ENCODE results near the gene NXNL1. TPM values are rescaled to one million over a fixed set of nuclear protein-coding genes. Genes with fewer than 3 reads are reported as not detected.

Gene NXNL1
- total and polyA plus RNA-seq, 9 of the 15 experiments (the other 6 are each of a cell fraction or from before 2014, with no cell fraction given): not detected

DNA sequence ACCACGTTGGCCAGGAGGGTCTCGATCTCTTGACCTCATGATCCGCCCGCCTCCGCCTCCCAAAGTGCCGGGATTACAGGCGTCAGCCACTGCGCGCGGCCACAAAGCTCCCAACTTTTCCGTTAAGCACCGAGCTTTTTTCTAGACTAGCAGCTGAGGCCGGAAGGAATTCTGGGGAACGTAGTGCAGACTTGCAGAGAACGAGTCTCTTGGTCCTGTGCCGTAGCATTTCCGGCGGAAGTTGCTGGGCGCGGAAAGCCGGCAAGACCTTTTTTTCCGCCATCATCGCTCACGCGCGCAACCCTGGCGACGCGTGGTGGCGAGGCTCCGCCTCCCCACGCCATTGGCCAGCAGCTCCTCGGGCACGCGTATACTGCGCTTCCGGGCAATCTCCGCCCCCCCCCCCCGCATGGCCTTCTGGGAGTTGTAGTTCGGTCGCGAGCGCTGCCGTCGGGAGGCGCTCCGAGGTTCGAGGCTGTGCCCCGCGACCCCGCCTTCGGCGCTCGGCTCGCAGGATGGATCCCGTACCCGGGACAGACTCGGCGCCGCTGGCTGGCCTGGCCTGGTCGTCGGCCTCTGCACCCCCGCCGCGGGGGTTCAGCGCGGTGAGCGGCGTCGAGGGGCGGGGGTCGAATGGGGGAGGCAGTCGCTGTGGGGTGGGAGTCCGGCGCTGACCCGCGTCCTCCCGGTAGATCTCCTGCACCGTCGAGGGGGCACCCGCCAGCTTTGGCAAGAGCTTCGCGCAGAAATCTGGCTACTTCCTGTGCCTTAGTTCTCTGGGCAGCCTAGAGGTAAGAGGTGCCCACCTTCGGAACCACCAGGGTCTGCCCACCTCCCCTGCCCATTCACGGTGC is 40.9 kb downstream of the NXNL1 start, which contains the start of gene MVB12A (continued):
- TF ChIP-seq ETS1 (conservative IDR thresholded peaks at IDR 0.05; ENCODE audit: control insufficient read depth, low read depth, low read length): peak; percentile 94; the same call in 1 of the 2 replicates
- peak; percentile 63 for TF ChIP-seq POLR3A (IDR thresholded peaks at IDR 0.05; ENCODE audit: borderline replicate concordance, extremely low read depth, insufficient read depth, insufficient read length)
- no peak; the same call in 1 of the 2 replicates for TF ChIP-seq ZNF24 (IDR thresholded peaks at IDR 0.05)
- peak; percentile 53; the same call in 1 of the 2 replicates for TF ChIP-seq ZBED1 (IDR thresholded peaks at IDR 0.05)
- 0 out of 2 replicates have a peak, but pooled peaks have one; percentile 51 for TF ChIP-seq SMAD4 (CRISPR knock-in tag; conservative IDR thresholded peaks at IDR 0.05)
- TF ChIP-seq ETV5 (CRISPR knock-in tag; IDR thresholded peaks at IDR 0.05; ENCODE audit: low read depth): peak; percentile 85; the same call in 1 of the 2 replicates
- TF ChIP-seq, protein P1, sequence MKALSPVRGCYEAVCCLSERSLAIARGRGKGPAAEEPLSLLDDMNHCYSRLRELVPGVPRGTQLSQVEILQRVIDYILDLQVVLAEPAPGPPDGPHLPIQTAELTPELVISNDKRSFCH (CRISPR knock-in tag; IDR thresholded peaks at IDR 0.05): no peak
- TF ChIP-seq, protein P1 (tag; IDR thresholded peaks at IDR 0.05): no peak
- TF ChIP-seq HDAC3 (IDR thresholded peaks at IDR 0.05; ENCODE audit: borderline replicate concordance, partially characterized antibody): no peak
- TF ChIP-seq NCOA6 (IDR thresholded peaks at IDR 0.05): peak; percentile 99
- TF ChIP-seq, protein P2, sequence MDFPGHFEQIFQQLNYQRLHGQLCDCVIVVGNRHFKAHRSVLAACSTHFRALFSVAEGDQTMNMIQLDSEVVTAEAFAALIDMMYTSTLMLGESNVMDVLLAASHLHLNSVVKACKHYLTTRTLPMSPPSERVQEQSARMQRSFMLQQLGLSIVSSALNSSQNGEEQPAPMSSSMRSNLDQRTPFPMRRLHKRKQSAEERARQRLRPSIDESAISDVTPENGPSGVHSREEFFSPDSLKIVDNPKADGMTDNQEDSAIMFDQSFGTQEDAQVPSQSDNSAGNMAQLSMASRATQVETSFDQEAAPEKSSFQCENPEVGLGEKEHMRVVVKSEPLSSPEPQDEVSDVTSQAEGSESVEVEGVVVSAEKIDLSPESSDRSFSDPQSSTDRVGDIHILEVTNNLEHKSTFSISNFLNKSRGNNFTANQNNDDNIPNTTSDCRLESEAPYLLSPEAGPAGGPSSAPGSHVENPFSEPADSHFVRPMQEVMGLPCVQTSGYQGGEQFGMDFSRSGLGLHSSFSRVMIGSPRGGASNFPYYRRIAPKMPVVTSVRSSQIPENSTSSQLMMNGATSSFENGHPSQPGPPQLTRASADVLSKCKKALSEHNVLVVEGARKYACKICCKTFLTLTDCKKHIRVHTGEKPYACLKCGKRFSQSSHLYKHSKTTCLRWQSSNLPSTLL (IDR thresholded peaks at IDR 0.05): no peak
- TF ChIP-seq, protein P3, sequence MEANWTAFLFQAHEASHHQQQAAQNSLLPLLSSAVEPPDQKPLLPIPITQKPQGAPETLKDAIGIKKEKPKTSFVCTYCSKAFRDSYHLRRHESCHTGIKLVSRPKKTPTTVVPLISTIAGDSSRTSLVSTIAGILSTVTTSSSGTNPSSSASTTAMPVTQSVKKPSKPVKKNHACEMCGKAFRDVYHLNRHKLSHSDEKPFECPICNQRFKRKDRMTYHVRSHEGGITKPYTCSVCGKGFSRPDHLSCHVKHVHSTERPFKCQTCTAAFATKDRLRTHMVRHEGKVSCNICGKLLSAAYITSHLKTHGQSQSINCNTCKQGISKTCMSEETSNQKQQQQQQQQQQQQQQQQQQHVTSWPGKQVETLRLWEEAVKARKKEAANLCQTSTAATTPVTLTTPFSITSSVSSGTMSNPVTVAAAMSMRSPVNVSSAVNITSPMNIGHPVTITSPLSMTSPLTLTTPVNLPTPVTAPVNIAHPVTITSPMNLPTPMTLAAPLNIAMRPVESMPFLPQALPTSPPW (CRISPR knock-in tag; IDR thresholded peaks at IDR 0.05): peak; percentile 98
- no peak for TF ChIP-seq HMG20B (CRISPR knock-in tag; IDR thresholded peaks at IDR 0.05)
- TF ChIP-seq, protein P4, sequence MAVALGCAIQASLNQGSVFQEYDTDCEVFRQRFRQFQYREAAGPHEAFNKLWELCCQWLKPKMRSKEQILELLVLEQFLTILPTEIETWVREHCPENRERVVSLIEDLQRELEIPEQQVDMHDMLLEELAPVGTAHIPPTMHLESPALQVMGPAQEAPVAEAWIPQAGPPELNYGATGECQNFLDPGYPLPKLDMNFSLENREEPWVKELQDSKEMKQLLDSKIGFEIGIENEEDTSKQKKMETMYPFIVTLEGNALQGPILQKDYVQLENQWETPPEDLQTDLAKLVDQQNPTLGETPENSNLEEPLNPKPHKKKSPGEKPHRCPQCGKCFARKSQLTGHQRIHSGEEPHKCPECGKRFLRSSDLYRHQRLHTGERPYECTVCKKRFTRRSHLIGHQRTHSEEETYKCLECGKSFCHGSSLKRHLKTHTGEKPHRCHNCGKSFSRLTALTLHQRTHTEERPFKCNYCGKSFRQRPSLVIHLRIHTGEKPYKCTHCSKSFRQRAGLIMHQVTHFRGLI (CRISPR knock-in tag; IDR thresholded peaks at IDR 0.05): no peak
- TF ChIP-seq CAMTA2 (CRISPR knock-in tag; conservative IDR thresholded peaks at IDR 0.05): no peak
- no peak for TF ChIP-seq ZNF561 (CRISPR knock-in tag; conservative IDR thresholded peaks at IDR 0.05)
